ENCODE measurements around the gene ATP11A.

DNA sequence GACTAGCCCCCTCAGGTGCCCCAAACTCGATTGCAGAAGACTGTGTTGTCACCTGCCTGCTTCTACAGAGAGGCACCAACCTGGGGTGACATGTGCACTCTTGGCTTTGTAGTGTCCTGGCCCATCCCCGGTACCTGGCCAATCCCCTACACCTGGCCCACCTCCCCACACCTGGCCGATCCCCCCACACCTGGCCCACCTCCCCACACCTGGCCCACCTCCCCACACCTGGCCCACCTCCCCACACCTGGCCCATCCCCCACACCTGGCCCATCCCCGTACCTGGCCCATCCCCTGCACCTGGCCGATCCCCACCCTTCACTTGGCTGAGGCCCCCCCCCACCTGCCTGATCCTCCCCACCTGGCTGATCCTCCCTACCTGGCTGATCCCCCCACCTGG lies 25.4 kb downstream of the ATP11A start:
- TF ChIP-seq, protein P1, sequence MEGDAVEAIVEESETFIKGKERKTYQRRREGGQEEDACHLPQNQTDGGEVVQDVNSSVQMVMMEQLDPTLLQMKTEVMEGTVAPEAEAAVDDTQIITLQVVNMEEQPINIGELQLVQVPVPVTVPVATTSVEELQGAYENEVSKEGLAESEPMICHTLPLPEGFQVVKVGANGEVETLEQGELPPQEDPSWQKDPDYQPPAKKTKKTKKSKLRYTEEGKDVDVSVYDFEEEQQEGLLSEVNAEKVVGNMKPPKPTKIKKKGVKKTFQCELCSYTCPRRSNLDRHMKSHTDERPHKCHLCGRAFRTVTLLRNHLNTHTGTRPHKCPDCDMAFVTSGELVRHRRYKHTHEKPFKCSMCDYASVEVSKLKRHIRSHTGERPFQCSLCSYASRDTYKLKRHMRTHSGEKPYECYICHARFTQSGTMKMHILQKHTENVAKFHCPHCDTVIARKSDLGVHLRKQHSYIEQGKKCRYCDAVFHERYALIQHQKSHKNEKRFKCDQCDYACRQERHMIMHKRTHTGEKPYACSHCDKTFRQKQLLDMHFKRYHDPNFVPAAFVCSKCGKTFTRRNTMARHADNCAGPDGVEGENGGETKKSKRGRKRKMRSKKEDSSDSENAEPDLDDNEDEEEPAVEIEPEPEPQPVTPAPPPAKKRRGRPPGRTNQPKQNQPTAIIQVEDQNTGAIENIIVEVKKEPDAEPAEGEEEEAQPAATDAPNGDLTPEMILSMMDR (IDR thresholded peaks at IDR 0.05): no peak
- TF ChIP-seq POLR2A (IDR thresholded peaks at IDR 0.05): no peak
